ENCODE measurements around the gene DLGAP4. TPM values are rescaled to one million over a fixed set of nuclear protein-coding genes. Genes with fewer than 3 reads are reported as not detected.

The DLGAP4 gene
- total RNA-seq, 1 experiment from 2014 or later = 40.3 TPM

DNA sequence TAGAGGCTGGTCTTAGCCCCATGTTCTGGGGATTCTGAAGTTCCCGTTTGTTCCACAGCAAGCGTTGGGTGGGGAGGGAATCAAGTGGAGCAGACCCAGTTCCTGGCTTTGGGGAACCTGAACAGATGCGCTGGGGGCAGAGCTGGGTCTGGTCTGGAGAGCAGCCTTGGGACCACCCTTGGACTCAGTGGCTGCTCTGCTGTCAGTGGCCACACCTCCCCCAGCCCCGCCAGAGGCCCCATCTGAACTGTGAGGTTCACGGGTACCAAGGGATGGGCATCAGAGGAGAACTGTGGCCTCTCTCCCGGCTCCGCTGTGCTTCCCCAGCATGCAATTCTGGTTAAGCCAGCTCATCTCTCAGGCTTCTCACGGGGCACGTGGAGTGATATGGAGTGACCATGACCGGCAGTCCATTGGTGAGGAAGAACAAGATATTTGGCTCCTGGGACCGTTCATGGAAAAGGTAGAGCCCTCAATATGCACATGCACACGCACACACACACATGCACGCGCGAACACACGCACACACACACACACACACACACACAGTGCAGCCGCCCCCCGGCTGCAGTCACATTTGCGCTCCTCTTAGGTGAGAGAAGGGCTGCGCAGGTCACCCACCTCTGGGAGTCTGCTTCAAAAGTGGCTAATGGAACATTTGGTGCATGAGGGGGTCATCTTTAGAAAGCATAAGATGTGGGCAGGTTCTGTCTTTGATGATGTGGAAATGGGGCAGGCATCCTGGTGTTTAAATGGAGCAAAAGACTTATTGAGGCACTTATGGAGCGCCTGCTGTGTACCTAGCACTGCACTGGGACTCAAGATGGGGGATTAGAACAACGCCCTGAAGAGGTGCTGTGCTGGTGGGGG lies 6.0 kb downstream of the DLGAP4 start:
- ATAC-seq (no peak), DNase-seq (ENCODE audit: low read depth, low spot score) (no peak)
- H3K9ac ChIP-seq (ENCODE audit: low read length) = no peak overlapping the region
- no peak overlapping the region for H3K27ac ChIP-seq (ENCODE audit: low read depth, low read length)
- no peaks in the 10 kb centered on the region for H3K9me2 ChIP-seq (ENCODE audit: insufficient read depth)
- H3K4me2 ChIP-seq (ENCODE audit: low read length) = no peak overlapping the region
- H3K4me3 ChIP-seq (replicated peaks in 1 of 2; ENCODE audit: low read depth in 1 of 2, low read length in 2 of 2) = no peak overlapping the region
- H3K79me2 ChIP-seq (ENCODE audit: insufficient read depth, low read length) = no peaks in the 10 kb centered on the region
- ChIA-PET RAD21 (ENCODE audit: low non-redundant PET in 1 of 2, low total read pairs in 2 of 2, uncharacterized antibody in 2 of 2, unreplicated experiment in 2 of 2) (no interaction called here), POLR2A (no interaction called here), CTCF (no interaction called here)
- TF ChIP-seq POLR2A (IDR thresholded peaks at IDR 0.05; ENCODE audit: borderline replicate concordance, extremely low read depth, insufficient read depth, insufficient read length) (no peak), SRF (IDR thresholded peaks at IDR 0.05; ENCODE audit: low read depth) (no peak), FOSL1 (IDR thresholded peaks at IDR 0.05; ENCODE audit: low read depth) (no peak), ZNF274 (IDR thresholded peaks at IDR 0.05; ENCODE audit: low read depth, low read length) (no peak), TCF7L2 (IDR thresholded peaks at IDR 0.05; ENCODE audit: borderline replicate concordance, extremely low read depth, insufficient read depth, insufficient read length) (no peak), ZFX (IDR thresholded peaks at IDR 0.05) (no peak)
- TF ChIP-seq, protein P1, sequence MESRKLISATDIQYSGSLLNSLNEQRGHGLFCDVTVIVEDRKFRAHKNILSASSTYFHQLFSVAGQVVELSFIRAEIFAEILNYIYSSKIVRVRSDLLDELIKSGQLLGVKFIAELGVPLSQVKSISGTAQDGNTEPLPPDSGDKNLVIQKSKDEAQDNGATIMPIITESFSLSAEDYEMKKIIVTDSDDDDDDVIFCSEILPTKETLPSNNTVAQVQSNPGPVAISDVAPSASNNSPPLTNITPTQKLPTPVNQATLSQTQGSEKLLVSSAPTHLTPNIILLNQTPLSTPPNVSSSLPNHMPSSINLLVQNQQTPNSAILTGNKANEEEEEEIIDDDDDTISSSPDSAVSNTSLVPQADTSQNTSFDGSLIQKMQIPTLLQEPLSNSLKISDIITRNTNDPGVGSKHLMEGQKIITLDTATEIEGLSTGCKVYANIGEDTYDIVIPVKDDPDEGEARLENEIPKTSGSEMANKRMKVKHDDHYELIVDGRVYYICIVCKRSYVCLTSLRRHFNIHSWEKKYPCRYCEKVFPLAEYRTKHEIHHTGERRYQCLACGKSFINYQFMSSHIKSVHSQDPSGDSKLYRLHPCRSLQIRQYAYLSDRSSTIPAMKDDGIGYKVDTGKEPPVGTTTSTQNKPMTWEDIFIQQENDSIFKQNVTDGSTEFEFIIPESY (IDR thresholded peaks at IDR 0.05; ENCODE audit: extremely low read depth, insufficient replicate concordance, low read length) = no peak
- no peaks in the 10 kb centered on the region for H4K20me1 ChIP-seq (ENCODE audit: insufficient read depth)
- H3K4me1 ChIP-seq (ENCODE audit: control insufficient read depth in 1 of 2, insufficient read depth in 2 of 2, low read length in 2 of 2) = no peaks in the 10 kb centered on the region
- H3K36me3 ChIP-seq (ENCODE audit: control insufficient read depth in 1 of 2, insufficient read depth in 2 of 2, low read length in 2 of 2) = no peaks in the 10 kb centered on the region
- no TSS peak for BruUV-seq (replicated peaks)
- H2AFZ ChIP-seq (ENCODE audit: low read depth, low read length, poor library complexity, severe bottlenecking) = no peak overlapping the region
- peaks cover 4% of the 10 kb centered on the region; the same call in 1 of the 2 replicates for H3K27me3 ChIP-seq (ENCODE audit: insufficient read depth, low read length)
- intact Hi-C loops (cut with micrococcal nuclease) = no loop called here
- H3K9me3 ChIP-seq (ENCODE audit: control insufficient read depth in 1 of 2, insufficient read depth in 1 of 2, low read depth in 1 of 2, low read length in 2 of 2) = no peaks in the 10 kb centered on the region
